ENCODE data around the gene TNFRSF1B. TPM values are rescaled to one million over a fixed set of nuclear protein-coding genes. Genes with fewer than 3 reads are reported as not detected.

The TNFRSF1B gene
- total and polyA plus RNA-seq, 9 of the 15 experiments (the other 6 are each of a cell fraction or from before 2014, with no cell fraction given), result 8.8 to 91.3 (median 36.0) TPM

DNA sequence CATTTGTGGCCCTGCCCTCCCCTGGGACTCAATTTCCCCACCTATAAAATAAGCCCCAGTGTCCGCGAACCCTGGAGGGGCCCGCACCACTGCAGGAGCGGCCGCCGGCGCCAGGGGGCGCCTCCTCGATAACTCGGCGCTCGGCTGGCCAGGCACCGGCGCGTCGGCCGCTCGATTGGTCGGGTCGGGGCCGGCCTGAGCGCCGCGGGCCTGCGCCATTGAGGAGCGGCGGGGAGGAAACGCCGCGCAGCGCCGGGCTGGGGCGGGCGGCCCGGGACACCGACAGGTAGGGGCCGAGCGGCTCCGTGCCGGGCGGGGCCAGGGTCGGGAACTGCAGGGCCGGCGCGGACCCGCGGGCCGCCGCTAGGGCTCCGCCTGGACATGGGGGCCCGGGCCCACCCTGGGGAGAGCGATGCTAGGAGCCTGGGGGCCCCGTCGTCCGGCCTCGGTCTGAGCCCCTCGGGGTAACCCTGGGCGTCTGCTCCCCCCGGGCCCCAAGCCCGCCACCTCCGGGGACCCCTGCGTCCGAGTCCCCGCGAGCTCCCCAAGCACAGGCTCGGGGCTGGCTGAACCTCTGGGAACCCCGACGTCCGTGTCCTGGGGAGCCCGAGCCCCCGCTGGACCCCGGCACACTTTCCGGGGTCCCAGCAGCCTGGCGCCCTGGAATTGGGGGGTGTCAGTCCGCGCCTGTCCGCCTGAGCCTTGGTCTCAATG lies 63.2 kb downstream of the TNFRSF1B start, which contains the start of gene VPS13D:
VPS13D (plus strand) TSS at position 196 of the 714 bp plus-strand sequence. CDS start 4,237 bp downstream, outside the sequence.
- H3K36me3 ChIP-seq (ENCODE audit: control insufficient read depth, insufficient read depth, low read length), result peaks cover 19% of the 10 kb centered on the region
- peak within 1 kb of the TSS; percentile 77 for H3K27ac ChIP-seq (ENCODE audit: extremely low read depth, low read depth, low read length)
- ChIA-PET CTCF (ENCODE audit: low intra/inter-chr PET ratio) (interaction anchor here (0.6 kb wide), 1 partner anchor 387 kb away, joined by 3 read pairs; no protein-coding TSS in a partner anchor), POLR2A (interaction anchor here (0.6 to 1.6 kb wide), 2 partner anchors 12 to 566 kb away, joined by 3 to 7 read pairs; no protein-coding TSS in a partner anchor)
- H3K9me3 ChIP-seq (replicated peaks; ENCODE audit: control insufficient read depth, insufficient read depth, low read depth, low read length), result no peaks in the 10 kb centered on the region
- peak within 1 kb of the TSS; percentile 90 to 97 for H3K9ac ChIP-seq (ENCODE audit: insufficient read depth in 1 of 2, low read depth in 2 of 2, low read length in 2 of 2)
- H3K4me3 ChIP-seq, result peak within 1 kb of the TSS; percentile 96
- no TSS peak for BruUV-seq (replicated peaks)
- H3K4me2 ChIP-seq (ENCODE audit: insufficient read depth, low read length), result peak within 1 kb of the TSS; percentile 84
- ATAC-seq, result peak; percentile 95
- peak within 1 kb of the TSS; percentile 100 for H2AFZ ChIP-seq (ENCODE audit: low read depth, low read length)
- peaks cover 12 to 26% of the 10 kb centered on the region in 2 experiments; a peak in 4 of 5 replicates for H3K4me1 ChIP-seq (replicated peaks in 1 of 2; ENCODE audit: control insufficient read depth in 2 of 2, insufficient read depth in 2 of 2, low read length in 2 of 2)
- no peak for FAIRE-seq
- H3K79me2 ChIP-seq (ENCODE audit: control insufficient read depth, insufficient read depth, low read length), result peaks cover 43% of the 10 kb centered on the region
- in situ Hi-C loops (cut with MboI), result no loop called here
- H3K9me1 ChIP-seq (ENCODE audit: control insufficient read depth, insufficient read depth, low read length), result no peaks in the 10 kb centered on the region
- H4K20me1 ChIP-seq (replicated peaks; ENCODE audit: control insufficient read depth, insufficient read depth, low read length), result no peaks in the 10 kb centered on the region
- intact Hi-C loops (cut with micrococcal nuclease), result no loop called here
- under 1% methylated on average over 69 of the region's 77 CpGs for whole genome bisulfite sequencing (ENCODE audit: insufficient coverage, low coverage, missing lambda C conversion rate)
- DNase-seq (ENCODE audit: extremely low read depth in 1 of 4, low spot score in 3 of 4), result peak; percentile 93 to 97 (median 94)
- H3K27me3 ChIP-seq (ENCODE audit: control insufficient read depth in 2 of 2, insufficient read depth in 2 of 2, low read length in 2 of 2), result no peaks in the 10 kb centered on the region
- TF ChIP-seq KLF13 (tag; IDR thresholded peaks at IDR 0.05; ENCODE audit: borderline replicate concordance, low read depth) (no peak), SIX5 (IDR thresholded peaks at IDR 0.05; ENCODE audit: borderline replicate concordance in 1 of 2, insufficient read depth in 1 of 2, low read depth in 1 of 2, low read length in 2 of 2) (peak in 1 of 2 experiments; percentile 34; a peak in 1 of 4 replicates), PRPF4 (IDR thresholded peaks at IDR 0.05; ENCODE audit: insufficient read depth, low read depth, low read length, poor library complexity, severe bottlenecking) (no peak), GTF2F1 (IDR thresholded peaks at IDR 0.05; ENCODE audit: low read depth, low read length) (no peak), SMARCC2 (IDR thresholded peaks at IDR 0.05; ENCODE audit: low read depth) (no peak), PURB (CRISPR knock-in tag; IDR thresholded peaks at IDR 0.05; ENCODE audit: low read depth) (no peak), ZNF408 (CRISPR knock-in tag; IDR thresholded peaks at IDR 0.05; ENCODE audit: low read depth) (no peak), BCOR (IDR thresholded peaks at IDR 0.05) (no peak), ZBTB8A (IDR thresholded peaks at IDR 0.05; ENCODE audit: partially characterized antibody) (no peak), ZFP36 (IDR thresholded peaks at IDR 0.05; ENCODE audit: low read depth, low read length, partially characterized antibody) (peak; percentile 2)
- TF ChIP-seq, protein P1, sequence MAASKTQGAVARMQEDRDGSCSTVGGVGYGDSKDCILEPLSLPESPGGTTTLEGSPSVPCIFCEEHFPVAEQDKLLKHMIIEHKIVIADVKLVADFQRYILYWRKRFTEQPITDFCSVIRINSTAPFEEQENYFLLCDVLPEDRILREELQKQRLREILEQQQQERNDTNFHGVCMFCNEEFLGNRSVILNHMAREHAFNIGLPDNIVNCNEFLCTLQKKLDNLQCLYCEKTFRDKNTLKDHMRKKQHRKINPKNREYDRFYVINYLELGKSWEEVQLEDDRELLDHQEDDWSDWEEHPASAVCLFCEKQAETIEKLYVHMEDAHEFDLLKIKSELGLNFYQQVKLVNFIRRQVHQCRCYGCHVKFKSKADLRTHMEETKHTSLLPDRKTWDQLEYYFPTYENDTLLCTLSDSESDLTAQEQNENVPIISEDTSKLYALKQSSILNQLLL (CRISPR knock-in tag; IDR thresholded peaks at IDR 0.05; ENCODE audit: borderline replicate concordance), result no peak
- TF ChIP-seq, protein P2, sequence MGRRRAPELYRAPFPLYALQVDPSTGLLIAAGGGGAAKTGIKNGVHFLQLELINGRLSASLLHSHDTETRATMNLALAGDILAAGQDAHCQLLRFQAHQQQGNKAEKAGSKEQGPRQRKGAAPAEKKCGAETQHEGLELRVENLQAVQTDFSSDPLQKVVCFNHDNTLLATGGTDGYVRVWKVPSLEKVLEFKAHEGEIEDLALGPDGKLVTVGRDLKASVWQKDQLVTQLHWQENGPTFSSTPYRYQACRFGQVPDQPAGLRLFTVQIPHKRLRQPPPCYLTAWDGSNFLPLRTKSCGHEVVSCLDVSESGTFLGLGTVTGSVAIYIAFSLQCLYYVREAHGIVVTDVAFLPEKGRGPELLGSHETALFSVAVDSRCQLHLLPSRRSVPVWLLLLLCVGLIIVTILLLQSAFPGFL (CRISPR knock-in tag; IDR thresholded peaks at IDR 0.05), result no peak
- TF ChIP-seq, protein P3, sequence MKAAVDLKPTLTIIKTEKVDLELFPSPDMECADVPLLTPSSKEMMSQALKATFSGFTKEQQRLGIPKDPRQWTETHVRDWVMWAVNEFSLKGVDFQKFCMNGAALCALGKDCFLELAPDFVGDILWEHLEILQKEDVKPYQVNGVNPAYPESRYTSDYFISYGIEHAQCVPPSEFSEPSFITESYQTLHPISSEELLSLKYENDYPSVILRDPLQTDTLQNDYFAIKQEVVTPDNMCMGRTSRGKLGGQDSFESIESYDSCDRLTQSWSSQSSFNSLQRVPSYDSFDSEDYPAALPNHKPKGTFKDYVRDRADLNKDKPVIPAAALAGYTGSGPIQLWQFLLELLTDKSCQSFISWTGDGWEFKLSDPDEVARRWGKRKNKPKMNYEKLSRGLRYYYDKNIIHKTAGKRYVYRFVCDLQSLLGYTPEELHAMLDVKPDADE (conservative IDR thresholded peaks at IDR 0.05; ENCODE audit: control insufficient read depth, low read depth, low read length), result peak; percentile 97
